Measurements from ENCODE around the gene CDS2.
A peak's percentile ranks its signal among the peaks of the same experiment; 100 is the strongest.

CDS2 gene

GRCh38 chr20:5153612-5154542 lies 27.1 kb downstream of the CDS2 start:
- no peak for DNase-seq (ENCODE audit: low read depth)

GRCh38 chr20:5154543-5154925 lies 27.7 kb downstream of the CDS2 start:
- DNase-seq (ENCODE audit: low read depth), result no peak

- no peak for DNase-seq (ENCODE audit: low read depth)
Measured at GRCh38 chr20:5155404-5155803, 28.6 kb downstream of the CDS2 start.

GRCh38 chr20:5156675-5157448 lies 30.1 kb downstream of the CDS2 start:
- no peak for DNase-seq (ENCODE audit: low read depth)

- no peak for DNase-seq (ENCODE audit: low read depth)
Measured at GRCh38 chr20:5159928-5160327, 33.1 kb downstream of the CDS2 start.

- DNase-seq (ENCODE audit: low read depth), result no peak
Measured at GRCh38 chr20:5160882-5161281, 34.1 kb downstream of the CDS2 start.

GRCh38 chr20:5161536-5162164 lies 34.8 kb downstream of the CDS2 start:
- DNase-seq (ENCODE audit: low read depth), result no peak

GRCh38 chr20:5164645-5165625 lies 38.1 kb downstream of the CDS2 start:
- no peak for DNase-seq (ENCODE audit: low read depth)

GRCh38 chr20:5168651-5169396 lies 42.0 kb downstream of the CDS2 start:
- DNase-seq (ENCODE audit: low read depth), result peak; percentile 66

- DNase-seq (ENCODE audit: low read depth), result no peak
Measured at GRCh38 chr20:5170341-5170740, 43.5 kb downstream of the CDS2 start.

GRCh38 chr20:5171064-5171789 lies 44.4 kb downstream of the CDS2 start:
- DNase-seq (ENCODE audit: low read depth), result no peak

- no peak for DNase-seq (ENCODE audit: low read depth)
Measured at GRCh38 chr20:5171790-5172164, 45.0 kb downstream of the CDS2 start.

GRCh38 chr20:5172167-5172601 lies 45.4 kb downstream of the CDS2 start:
- DNase-seq (ENCODE audit: low read depth), result no peak

GRCh38 chr20:5172903-5173463 lies 46.2 kb downstream of the CDS2 start:
- DNase-seq (ENCODE audit: low read depth), result no peak

- no peak for DNase-seq (ENCODE audit: low read depth)
Measured at GRCh38 chr20:5173751-5174150, 46.9 kb downstream of the CDS2 start.

- peak; percentile 83 for DNase-seq (ENCODE audit: low read depth)
Measured at GRCh38 chr20:5177071-5177470, 50.3 kb downstream of the CDS2 start.

- no peak for DNase-seq (ENCODE audit: low read depth)
Measured at GRCh38 chr20:5178046-5178445, 51.2 kb downstream of the CDS2 start.

GRCh38 chr20:5180421-5180820 lies 53.6 kb downstream of the CDS2 start:
- no peak for DNase-seq (ENCODE audit: low read depth)

- no peak for DNase-seq (ENCODE audit: low read depth)
Measured at GRCh38 chr20:5180933-5181332, 54.1 kb downstream of the CDS2 start.

- DNase-seq (ENCODE audit: low read depth), result no peak
Measured at GRCh38 chr20:5181492-5181891, 54.7 kb downstream of the CDS2 start.

Data from amniotic epithelial cell (primary cell).